Stomach (tissue), 4 donors: ENCODE data around the gene NPM3.

Experiments
- EP300 ChIP-seq: sonication (generic); formaldehyde crosslinking; IDR thresholded peaks from one replicate; pipeline ENCODE4 v1.6.1; 2017; ENCODE audit warnings: antibody characterized with exemption
- POLR2A ChIP-seq, 4 donors: fragments of 450-650 bp; IDR thresholded peaks; one replicate each; pipeline ENCODE4 v1.6.1; 2016; ENCODE audit warnings: antibody characterized with exemption in 4 of 4, control low read depth in 2 of 4, mild to moderate bottlenecking in 1 of 4, moderate library complexity in 1 of 4
- TF ChIP-seq, protein P1 (sequence below), 7 experiments: fragments of 450-650 bp in 4 of 7; fragments of 200-600 bp in 3 of 7; sonication (generic) in 3 of 7; IDR thresholded peaks; one replicate each; pipeline ENCODE4 v1.5.1; 2016 to 2019; ENCODE audit warnings: antibody characterized with exemption in 7 of 7, control low read depth in 2 of 7, mild to moderate bottlenecking in 1 of 7

DNA sequence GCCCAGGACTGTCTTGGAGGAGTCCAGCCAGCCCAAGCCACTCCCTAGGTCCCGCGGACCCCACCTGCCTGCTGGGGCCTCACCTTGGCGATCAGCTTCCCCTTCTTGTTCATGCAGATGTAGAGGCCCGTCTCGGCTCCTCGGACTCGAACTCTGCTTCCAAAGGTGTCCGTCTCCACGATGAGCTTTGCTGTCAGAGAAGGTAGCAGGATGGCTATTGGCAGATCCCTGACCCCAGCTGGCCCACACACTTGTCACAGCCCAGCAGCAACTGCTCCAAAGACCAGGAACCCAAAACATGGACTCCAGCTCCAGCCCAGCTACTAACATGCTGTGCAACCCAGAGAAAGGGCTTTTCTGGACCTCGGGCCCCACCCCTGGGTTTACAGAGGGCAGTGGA is 11.9 kb downstream of the NPM3 start:
- TF ChIP-seq EP300: no peak
- TF ChIP-seq, protein P1, sequence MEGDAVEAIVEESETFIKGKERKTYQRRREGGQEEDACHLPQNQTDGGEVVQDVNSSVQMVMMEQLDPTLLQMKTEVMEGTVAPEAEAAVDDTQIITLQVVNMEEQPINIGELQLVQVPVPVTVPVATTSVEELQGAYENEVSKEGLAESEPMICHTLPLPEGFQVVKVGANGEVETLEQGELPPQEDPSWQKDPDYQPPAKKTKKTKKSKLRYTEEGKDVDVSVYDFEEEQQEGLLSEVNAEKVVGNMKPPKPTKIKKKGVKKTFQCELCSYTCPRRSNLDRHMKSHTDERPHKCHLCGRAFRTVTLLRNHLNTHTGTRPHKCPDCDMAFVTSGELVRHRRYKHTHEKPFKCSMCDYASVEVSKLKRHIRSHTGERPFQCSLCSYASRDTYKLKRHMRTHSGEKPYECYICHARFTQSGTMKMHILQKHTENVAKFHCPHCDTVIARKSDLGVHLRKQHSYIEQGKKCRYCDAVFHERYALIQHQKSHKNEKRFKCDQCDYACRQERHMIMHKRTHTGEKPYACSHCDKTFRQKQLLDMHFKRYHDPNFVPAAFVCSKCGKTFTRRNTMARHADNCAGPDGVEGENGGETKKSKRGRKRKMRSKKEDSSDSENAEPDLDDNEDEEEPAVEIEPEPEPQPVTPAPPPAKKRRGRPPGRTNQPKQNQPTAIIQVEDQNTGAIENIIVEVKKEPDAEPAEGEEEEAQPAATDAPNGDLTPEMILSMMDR (IDR thresholded peaks at IDR 0.05): no peak
- TF ChIP-seq POLR2A (IDR thresholded peaks at IDR 0.05): no peak
